HG03095 (cell line): ENCODE data around the gene DOCK10.

Experiments used
- ATAC-seq: cut with Tn5 transposase; IDR thresholded peaks from one replicate; pipeline ENCODE4 v1.9.1; 2021; ENCODE audit warnings: moderate library complexity; ENCODE audit not compliant: unreplicated experiment

DOCK10 gene

DNA sequence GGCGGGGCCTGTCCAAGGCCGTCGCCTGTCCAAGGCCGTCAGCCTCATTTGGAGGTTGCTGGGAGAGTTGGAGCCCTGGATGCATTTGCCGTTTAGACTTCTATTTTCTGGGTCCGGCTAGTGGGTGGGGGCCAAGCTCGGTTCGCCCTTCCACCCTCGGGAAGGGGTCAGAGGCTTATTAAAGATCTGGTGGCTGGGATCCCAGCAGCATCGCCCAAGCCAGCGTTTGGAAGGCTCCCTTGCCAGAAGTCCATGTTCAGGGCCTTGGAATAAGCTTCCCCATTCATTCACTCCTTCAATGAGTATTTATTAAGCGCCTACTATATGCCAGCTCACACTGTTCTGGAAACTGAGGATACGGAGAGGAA, 516 bp upstream of the DOCK10 start:
- ATAC-seq: no peak

DNA sequence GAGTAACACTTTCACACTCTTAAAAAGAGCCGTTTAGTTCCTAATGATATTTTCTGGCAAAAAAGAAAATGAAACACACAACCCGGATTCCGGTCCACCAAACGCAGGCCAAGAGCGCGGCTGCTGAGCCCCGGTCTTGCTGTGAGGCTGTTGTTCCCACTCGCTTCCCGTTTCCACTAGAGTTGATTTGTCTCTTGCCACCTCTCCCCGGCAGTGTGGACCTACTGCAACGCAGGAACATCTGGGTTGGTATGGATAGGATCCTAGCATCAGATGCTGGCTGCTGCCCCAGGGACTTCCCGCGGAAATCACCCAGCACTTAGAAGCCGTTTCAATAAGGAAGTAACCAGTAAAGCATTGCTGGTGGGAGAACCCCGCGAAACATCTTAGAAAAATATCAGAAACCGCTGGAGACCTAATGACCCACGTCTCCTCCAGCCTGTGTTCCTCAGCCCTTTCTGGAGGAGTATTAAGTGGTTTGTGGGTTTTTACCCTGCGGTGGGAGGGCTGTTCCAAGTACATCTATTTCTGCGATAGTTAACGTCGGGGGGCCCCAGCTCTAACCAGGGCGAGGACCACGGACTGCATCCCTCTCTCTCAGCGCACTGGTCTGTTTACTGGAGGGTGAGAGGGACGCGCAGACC, 939 bp downstream of the DOCK10 start:
- peak; percentile 59 for ATAC-seq

DNA sequence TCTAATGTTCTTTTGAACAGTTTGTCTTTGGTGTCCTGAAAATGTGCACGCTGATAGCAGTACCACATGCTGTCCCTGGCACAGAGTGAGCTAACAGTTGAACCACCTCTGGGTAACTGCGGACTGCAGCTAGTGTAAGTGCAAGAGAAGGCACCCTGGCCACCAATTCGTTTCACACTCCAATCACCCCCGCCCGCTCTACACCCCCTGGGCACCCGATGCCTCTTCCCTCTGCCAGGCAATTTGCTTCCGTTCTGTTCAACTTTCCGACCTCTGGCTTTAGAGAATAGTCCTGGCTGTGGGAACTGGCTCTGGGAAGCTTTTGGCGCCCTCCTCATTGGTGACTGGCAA, 1.4 kb downstream of the DOCK10 start:
- peak; percentile 3 for ATAC-seq

GRCh38 chr2:225040142-225040541, 2.1 kb downstream of the DOCK10 start:
- no peak for ATAC-seq

DNA sequence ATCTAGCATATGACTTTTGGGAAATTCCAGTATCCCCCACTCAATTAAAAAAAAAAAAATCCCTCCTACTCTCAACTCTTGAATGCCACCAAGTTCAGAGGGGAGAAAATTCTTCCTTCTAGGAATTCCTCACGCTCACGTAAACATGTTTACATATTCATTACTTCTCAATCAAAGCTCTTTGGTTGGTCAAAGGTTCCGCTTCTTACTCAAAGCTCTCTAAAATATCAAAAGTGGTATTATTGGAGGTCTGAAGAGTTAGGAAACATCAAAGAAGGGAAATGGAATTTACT, 4.1 kb downstream of the DOCK10 start:
- ATAC-seq: no peak

DNA sequence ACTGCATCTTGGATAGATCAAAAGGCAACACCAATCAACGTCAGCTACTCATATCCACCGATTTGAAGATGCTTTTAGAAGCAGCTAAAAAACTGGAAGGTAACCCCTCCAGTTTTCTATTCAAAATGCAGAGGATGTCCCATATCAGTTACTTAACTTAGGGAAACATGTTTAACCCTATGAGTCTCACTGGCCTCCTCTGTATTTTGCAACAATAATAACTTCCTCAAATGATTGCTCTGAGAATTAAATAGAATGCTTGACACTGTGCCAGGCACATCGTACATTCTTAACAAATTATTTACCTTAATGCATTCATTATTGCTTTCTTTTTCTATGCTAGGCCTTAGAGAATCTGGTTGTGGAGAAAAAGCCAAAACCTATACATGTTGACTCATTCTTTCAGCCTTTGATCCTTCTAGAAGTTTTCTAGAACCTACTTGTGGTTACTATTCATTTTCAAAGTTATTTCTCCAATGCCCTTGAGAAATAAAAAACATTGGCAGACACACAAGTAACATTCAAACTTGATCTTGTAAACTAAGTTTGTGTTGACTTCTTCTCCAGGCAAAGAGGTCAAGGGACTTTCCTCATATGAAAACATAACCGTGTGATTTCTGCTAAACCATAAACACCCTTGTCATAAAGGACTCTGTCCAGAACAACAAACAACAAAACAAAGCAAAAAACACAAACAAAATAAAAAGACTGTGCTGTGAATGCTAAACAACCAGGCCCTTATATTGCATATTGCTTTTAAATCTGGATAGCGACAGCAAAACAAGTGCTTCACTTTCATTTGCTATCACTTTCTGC, 4.6 kb downstream of the DOCK10 start:
- ATAC-seq: no peak

GRCh38 chr2:225036431-225036830, 5.8 kb downstream of the DOCK10 start:
- ATAC-seq: no peak

GRCh38 chr2:225033440-225034318, 8.6 kb downstream of the DOCK10 start:
- ATAC-seq: no peak

GRCh38 chr2:225032246-225032645, 10.0 kb downstream of the DOCK10 start:
- no peak for ATAC-seq

GRCh38 chr2:225031599-225031998, 10.7 kb downstream of the DOCK10 start:
- no peak for ATAC-seq

DNA sequence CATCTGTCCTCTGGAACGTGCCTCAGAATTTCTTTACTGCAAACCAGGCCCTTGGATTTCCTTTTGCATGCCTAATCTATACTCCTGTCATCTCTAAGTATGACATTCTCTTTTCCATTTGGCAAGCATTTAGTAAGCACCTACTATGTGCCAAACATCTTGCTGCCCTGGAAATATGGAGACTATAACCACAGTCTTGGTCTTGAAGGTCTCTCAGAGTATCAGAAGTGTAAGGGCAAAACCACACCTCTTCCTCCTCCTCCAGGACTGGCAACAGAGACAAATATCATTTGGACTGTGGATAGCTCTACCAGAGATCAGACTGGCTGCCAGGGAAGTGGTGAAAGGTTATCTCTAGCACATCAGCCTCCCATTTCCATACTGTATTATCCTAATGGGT, 11.4 kb downstream of the DOCK10 start:
- ATAC-seq: no peak

GRCh38 chr2:225030203-225030602, 12.1 kb downstream of the DOCK10 start:
- no peak for ATAC-seq

- ATAC-seq: no peak
Measured at GRCh38 chr2:225028572-225028971, 13.7 kb downstream of the DOCK10 start.

DNA sequence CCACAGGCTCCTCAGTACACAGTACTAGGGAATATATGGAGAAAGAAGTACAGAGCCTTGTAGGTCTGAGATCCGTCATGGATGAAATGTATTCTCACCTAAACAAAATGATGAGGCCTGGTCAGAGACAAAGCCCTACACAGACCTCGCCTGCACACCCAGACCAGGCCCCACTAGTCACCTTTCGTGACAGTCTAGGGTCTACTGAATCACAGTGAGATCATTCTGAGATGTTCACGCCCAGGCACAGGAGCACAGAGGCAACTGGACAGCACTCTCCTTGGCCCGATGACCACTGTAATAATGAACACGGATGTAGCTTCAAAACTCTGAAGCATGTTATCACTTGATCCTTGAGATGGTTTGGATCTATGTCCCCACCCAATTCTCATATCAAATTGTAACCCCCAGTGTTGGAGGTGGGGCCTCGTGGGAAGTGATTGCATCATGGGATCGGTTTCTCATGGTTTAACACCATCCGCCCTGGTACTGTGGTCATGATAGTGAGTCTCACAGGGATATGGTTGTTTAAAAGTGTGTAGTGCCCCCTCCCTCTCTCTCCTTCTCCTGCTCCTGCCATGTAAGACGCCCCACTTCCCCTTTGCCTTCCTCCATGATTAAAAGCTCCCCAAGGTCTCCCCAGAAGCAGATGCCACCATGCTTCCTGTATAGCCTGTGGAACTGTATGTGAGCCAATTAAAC, 15.1 kb downstream of the DOCK10 start:
- no peak for ATAC-seq

DNA sequence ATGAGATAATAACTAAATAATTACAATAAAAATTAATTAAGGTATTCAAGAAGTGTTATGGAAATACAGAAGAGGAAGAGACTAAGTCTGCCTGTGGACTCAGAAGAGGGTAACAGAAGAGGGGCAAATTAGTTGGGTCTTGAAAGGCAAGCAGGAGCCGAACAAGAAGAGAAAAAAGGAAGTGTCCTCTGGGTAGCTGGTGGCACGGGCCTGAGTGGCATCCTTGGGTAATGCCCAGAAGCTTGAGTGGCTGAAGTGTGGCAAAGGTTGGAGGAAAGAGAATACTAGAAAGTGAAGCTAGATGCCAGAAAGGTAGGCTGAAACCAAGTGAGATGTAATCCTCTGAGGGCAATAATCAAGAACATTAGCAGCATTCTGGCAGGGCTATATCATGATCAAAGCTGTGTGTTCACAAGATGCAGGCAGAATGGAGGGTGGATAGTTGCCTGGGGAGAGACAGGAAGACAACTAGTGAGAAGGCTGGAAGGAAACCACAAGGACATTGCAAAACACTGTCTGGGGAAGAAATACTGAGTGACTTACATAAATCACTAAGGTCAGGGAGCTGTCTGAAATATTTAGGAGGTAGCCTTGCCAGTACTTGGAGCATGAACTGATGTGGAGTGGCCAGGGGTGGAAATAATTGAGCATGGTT, 16.2 kb downstream of the DOCK10 start:
- no peak for ATAC-seq

DNA sequence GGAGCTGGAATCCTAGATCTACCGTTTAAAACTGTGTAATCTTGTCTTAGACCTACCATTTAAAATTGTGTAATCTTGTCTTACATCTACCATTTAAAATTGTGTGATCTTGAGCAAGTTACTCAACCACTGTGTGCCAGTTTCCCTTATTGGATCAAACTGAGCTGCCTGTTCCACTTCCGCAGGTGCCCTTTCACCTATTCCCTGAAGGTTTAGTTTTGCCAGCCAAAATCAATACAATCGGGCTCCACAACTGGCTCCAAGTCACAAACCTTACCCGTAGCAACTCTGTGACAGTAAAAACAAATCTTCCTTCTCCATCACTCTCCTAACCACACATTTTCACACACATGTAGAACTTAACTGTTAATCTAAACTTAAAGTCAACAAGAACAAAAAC, 20.1 kb downstream of the DOCK10 start:
- ATAC-seq: no peak

- no peak for ATAC-seq
Measured at GRCh38 chr2:225020168-225020849, 22.0 kb downstream of the DOCK10 start.

DNA sequence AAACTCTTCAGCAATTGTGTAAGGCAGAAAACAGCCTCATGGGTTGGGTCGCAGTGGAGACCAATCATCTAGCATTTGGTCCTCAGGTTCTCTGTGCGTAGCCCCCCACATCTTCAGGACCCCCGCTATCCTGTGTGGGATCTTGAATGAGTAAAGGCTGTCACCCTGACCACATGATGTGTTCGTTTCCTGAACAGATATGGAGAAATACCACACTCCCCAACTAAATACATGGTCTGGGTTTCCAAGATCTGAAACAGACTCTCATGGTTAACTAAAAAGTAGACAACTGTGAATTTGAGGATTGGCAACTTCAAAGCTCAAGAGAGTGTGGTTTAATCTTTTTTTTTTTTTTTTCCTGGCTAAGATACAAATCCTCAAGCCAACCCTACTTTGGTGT, 23.2 kb downstream of the DOCK10 start:
- ATAC-seq: no peak

GRCh38 chr2:225017713-225018112, 24.6 kb downstream of the DOCK10 start:
- ATAC-seq: no peak

DNA sequence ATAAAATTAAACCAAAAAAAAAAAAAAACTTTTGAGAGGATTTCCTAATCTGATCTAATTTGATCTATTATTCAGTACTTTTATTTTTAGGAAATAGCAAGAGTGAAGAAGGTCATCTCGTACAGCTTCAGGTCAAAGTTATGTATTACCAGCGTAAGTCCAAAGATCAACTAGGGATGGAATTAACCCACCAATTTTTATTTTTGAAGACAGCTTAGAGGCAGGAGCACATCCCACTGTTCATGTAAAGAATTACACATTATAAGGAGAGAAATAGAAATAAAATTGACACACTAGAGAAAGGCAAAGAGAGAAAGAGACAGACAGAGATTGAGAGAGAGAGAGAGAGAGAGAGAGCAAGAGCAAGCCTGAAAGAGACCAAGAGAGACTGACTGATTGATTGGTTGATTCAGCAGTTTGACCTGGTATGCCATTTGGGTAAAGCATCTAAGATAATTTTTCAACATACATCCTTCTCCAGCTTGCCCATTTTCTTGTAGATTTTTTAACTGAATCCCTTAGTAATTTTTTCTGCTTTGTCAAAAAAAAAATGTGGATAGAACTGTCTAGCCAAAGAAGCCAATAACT, 25.1 kb downstream of the DOCK10 start:
- ATAC-seq: no peak
